Mucosa of rectum (tissue), 2 donors: ENCODE data around the gene OR4D9.
A peak's percentile ranks its signal among the peaks of the same experiment; 100 is the strongest.

Source experiments
- H3K27ac ChIP-seq, 2 donors: one replicate each; pipeline ENCODE4 v1.7.0; 2013; ENCODE audit warnings: inconsistent platforms in 2 of 2, low read depth in 2 of 2, low read length in 2 of 2
- H3K27me3 ChIP-seq, 2 donors: one replicate each; pipeline ENCODE4 v1.7.0; 2013; ENCODE audit warnings: low read length in 2 of 2; ENCODE audit not compliant: control insufficient read depth in 2 of 2, insufficient read depth in 2 of 2
- H3K36me3 ChIP-seq, 2 donors: one replicate each; pipeline ENCODE4 v1.7.0; 2013; ENCODE audit warnings: low read length in 2 of 2; ENCODE audit not compliant: control insufficient read depth in 2 of 2, insufficient read depth in 2 of 2
- H3K4me1 ChIP-seq, 2 donors: one replicate each; pipeline ENCODE4 v1.7.0; 2013; ENCODE audit warnings: low read length in 2 of 2, mild to moderate bottlenecking in 1 of 2; ENCODE audit not compliant: control insufficient read depth in 2 of 2, insufficient read depth in 2 of 2
- H3K4me3 ChIP-seq, 2 donors: one replicate each; pipeline ENCODE4 v1.7.0; 2013; ENCODE audit warnings: low read length in 2 of 2
- H3K9ac ChIP-seq, 2 donors: one replicate each; pipeline ENCODE4 v1.7.0; 2013; ENCODE audit warnings: low read length in 2 of 2, low read depth in 1 of 2, mild to moderate bottlenecking in 1 of 2
- H3K9me3 ChIP-seq, 2 donors: one replicate each; pipeline ENCODE4 v1.7.0; 2013; ENCODE audit warnings: low read length in 2 of 2; ENCODE audit not compliant: control insufficient read depth in 2 of 2
- donor health status: healthy.
- donor health status: Normal muscosa, but diverticular disease.

The OR4D9 gene

DNA sequence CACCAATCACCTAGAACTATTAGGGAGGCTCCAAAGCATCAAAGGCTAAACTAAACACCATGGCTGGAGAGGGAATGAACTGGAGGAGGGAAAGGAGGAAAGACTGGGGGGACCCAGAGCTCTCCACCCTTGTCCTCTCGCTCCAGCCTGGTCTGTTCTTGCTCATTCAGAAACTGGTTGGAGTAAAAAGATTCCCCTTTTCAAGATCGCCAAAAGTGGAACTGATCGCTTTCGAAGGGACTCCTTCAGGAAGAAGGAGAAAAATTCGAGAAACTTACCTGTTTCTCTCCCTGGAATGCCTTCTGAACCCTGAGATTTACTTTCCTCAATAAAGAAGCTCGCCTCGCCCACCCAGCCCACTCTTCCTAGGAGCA is 46.9 kb downstream of the OR4D9 start:
- Histone ChIP-seq H3K4me1 (peaks cover 6 to 13% of the 10 kb centered on the region in 2 donors), H3K27me3 (no peaks in the 10 kb centered on the region), H3K9me3 (no peaks in the 10 kb centered on the region), H3K36me3 (no peaks in the 10 kb centered on the region), H3K4me3 (no peak overlapping the region), H3K27ac (no peak overlapping the region), H3K9ac (no peak overlapping the region)

DNA sequence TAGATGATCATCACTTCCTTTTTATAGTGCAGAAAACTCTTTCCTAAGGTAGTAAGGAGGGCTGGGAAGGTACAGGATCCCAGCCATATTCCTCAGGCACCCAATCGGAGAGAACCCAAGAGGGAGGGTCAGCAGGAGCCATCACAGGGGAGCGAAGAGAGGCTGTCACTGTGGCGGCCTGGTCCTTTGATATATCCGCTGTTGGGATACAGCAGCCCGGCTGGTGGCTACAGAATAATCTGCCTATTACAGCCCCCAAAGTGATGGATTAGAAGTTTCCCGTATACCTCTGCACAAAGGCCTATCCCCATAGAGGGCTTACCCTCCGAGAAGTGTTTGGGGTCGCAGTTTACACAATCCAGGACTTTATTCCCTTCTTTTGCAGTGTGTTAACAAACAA is 48.5 kb downstream of the OR4D9 start:
- Histone ChIP-seq H3K27me3 (no peaks in the 10 kb centered on the region), H3K27ac (peak overlapping the region in 1 of 2 donors; percentile 81), H3K4me3 (peak overlapping the region; percentile 90 to 98), H3K4me1 (peaks cover 6 to 13% of the 10 kb centered on the region in 2 donors), H3K9ac (no peak overlapping the region), H3K36me3 (no peaks in the 10 kb centered on the region), H3K9me3 (no peaks in the 10 kb centered on the region)

DNA sequence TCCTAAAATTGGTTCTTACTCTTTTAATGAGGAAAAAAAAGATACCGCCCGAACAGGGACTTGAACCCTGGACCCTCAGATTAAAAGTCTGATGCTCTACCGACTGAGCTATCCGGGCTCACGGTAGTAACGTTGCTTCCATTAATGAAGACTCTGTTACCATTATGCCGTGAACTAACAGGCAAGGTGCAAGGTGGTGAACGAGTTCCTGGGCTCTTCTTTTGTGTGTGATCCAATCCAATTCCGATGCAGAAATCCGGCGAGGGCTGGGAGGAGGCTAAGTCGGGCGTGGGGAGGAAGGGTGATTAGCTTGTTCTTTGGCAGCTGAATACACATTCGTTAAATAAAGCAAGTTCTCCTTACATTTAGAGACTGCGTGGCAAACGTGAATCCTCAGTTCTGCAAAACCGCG is 49.0 kb downstream of the OR4D9 start:
- Histone ChIP-seq H3K27ac (peak overlapping the region; percentile 80 to 81), H3K27me3 (no peaks in the 10 kb centered on the region), H3K36me3 (no peaks in the 10 kb centered on the region), H3K4me3 (peak overlapping the region; percentile 90 to 98), H3K9me3 (no peaks in the 10 kb centered on the region), H3K4me1 (peaks cover 6 to 13% of the 10 kb centered on the region in 2 donors), H3K9ac (peak overlapping the region; percentile 84 to 92)

DNA sequence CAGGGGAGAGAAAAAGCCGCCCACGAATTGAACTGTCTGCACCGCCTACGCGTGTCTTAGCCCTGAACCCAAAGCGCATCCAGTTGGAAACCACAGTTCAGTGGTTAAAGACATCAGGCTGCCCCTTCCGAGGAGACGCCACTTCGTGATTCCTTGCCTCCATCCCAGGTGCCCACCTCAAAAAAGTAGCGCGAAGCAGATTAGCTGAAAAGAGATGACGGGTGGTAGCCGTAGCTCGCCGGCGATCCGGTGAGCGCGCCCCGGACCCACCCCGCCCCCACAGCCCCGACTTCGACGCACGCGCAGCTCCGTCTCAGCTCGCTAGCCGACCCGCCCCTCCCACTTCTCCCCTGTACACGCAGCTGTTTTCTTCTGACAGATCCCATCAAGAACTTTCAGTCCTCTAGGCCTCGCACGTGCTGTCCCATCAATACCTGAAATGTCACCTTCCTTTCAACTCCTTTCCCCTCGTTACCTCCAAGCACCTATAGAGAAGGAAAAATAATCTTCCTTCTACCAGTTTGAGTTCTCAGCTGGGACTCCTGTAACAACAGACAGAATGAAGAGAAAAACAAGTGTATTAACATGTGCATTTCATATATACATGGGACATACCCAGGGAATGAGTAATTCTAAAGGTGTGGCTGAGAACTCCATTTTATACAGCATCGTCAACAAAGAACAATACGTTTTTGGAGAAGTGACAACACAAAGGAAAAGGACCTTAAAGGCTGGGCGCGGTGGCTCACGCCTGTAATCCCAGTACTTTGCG is 49.5 kb downstream of the OR4D9 start:
- no peaks in the 10 kb centered on the region for H3K36me3 ChIP-seq
- peak overlapping the region; percentile 80 to 81 for H3K27ac ChIP-seq
- H3K9me3 ChIP-seq = no peaks in the 10 kb centered on the region
- H3K4me3 ChIP-seq = peak overlapping the region; percentile 90 to 98
- H3K27me3 ChIP-seq = no peaks in the 10 kb centered on the region
- H3K9ac ChIP-seq = peak overlapping the region; percentile 84 to 92
- peaks cover 6 to 14% of the 10 kb centered on the region in 2 donors for H3K4me1 ChIP-seq

DNA sequence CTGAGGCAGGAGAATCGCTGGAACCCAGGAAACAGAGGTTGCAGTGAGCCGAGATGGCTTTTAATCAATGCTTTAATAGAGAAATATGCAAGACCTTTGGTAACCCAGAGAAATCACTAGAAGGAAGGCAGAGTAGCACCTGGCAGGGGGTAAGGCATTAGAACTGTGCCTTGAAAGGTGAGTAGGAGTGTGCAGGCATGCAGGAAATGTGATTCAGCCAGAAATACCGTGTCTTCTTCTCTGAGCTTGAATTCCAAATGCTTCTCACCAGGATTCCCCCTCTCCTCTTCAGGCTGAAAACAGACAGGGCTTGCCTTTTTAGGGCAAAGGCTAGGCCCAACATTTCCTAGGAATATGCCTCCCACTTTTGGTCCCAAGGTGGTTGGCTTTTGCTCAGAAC is 51.0 kb downstream of the OR4D9 start:
- H3K27ac ChIP-seq = no peak overlapping the region
- H3K27me3 ChIP-seq = no peaks in the 10 kb centered on the region
- no peaks in the 10 kb centered on the region for H3K36me3 ChIP-seq
- no peaks in the 10 kb centered on the region for H3K9me3 ChIP-seq
- H3K9ac ChIP-seq = no peak overlapping the region
- peaks cover 6 to 16% of the 10 kb centered on the region in 2 donors for H3K4me1 ChIP-seq
- H3K4me3 ChIP-seq = no peak overlapping the region
